ENCODE results near the gene SLC38A8.

The SLC38A8 gene

DNA sequence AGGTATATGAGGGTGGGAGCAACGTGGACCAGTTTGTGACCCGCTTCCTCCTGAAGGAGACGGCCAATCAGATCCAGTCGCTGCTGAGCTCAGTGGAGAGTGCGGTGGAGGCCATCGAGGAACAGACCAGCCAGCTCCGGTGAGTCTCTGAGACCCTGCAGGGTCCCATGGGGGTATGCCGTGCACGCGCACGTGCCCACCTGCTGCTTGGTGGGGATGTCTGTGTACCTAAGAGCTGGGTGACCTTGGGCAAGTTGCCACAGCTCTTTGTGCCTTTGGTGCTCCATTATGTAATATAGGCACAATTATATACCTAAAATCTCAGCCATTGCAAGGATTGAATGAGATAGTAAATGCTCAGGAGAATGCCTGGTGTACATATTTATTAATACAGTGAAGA is 52.1 kb downstream of the SLC38A8 start:
- no peak overlapping the region for H3K4me3 ChIP-seq (ENCODE audit: low read length)
- H3K36me3 ChIP-seq (ENCODE audit: insufficient read depth, low read length), result no peaks in the 10 kb centered on the region
- H3K9me3 ChIP-seq (ENCODE audit: low read length), result peaks cover 3% of the 10 kb centered on the region
- H3K4me1 ChIP-seq (ENCODE audit: insufficient read depth, low read length), result peaks cover 62% of the 10 kb centered on the region
- H3K27me3 ChIP-seq (ENCODE audit: insufficient read depth, low read length), result no peaks in the 10 kb centered on the region
- no peak overlapping the region for H2AFZ ChIP-seq (ENCODE audit: low read depth, low read length)

DNA sequence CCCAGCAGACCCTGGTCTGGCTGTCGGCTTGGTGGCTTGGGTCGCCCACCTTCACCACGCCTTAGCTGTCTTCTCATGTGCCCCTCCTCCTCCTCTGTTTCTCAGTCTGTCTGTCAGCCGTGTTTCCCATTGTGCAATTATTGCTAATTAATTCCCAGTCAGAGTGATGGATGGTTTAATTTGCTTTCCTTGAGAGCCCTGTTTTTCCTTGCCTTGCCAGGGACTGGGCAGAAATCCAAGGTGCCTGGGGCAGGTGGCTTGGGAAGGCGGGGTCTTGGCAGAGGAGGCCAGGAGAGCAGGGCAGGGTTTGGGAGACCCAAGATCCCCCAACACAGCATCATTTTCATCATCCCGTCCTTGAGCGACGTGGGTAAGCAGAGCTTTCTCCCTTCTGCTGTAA is 53.3 kb downstream of the SLC38A8 start:
- no peak overlapping the region for H2AFZ ChIP-seq (ENCODE audit: low read depth, low read length)
- H3K4me1 ChIP-seq (ENCODE audit: insufficient read depth, low read length), result peaks cover 50% of the 10 kb centered on the region
- H3K27me3 ChIP-seq (ENCODE audit: insufficient read depth, low read length), result no peaks in the 10 kb centered on the region
- peaks cover 3% of the 10 kb centered on the region for H3K9me3 ChIP-seq (ENCODE audit: low read length)
- peak overlapping the region; percentile 13 for H3K4me3 ChIP-seq (ENCODE audit: low read length)
- no peaks in the 10 kb centered on the region for H3K36me3 ChIP-seq (ENCODE audit: insufficient read depth, low read length)

DNA sequence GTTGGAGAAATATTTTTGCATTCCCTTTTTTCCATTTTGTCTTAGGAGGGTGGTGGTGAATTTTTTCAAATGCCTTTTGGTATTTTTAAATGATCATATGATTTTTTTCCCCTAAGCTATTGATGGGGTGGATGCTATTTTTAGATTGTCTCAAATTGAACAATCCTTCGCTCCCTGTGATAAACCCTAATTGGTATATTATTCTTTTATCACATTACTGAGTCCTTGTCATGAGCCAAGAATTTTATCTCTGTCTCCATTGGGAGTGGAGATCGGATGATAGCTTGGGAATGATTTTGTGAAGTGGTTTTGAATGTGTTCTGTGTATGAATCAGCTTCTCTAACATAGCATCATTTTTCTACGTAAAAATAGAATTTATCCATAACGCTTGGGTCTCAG is 59.1 kb downstream of the SLC38A8 start:
- Histone ChIP-seq H3K9me3 (ENCODE audit: low read length) (peaks cover 21% of the 10 kb centered on the region), H2AFZ (ENCODE audit: low read depth, low read length) (no peak overlapping the region), H3K4me3 (ENCODE audit: low read length) (no peak overlapping the region), H3K36me3 (ENCODE audit: insufficient read depth, low read length) (peaks cover 3% of the 10 kb centered on the region), H3K27me3 (ENCODE audit: insufficient read depth, low read length) (no peaks in the 10 kb centered on the region), H3K4me1 (ENCODE audit: insufficient read depth, low read length) (no peaks in the 10 kb centered on the region)

DNA sequence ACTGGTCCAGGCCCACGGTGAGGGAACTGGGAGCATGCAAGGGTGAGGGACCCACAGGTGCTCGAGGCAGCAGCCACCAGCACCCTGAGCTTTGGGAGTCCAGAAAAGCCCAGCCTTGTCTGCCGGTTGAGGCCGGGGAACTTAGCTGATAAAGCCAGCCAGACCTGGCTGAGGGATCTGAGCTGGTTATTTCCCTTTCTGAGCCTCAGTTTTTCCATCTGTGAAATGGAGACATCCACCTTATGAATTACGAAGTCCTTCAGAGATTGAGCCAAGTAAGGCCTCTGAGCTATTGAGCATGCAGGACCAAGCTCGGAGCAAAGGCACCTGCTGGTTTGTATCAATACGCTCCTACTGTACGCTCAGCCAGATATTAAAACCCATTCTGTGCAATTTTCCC is 60.8 kb downstream of the SLC38A8 start:
- no peak overlapping the region for H3K4me3 ChIP-seq (ENCODE audit: low read length)
- H3K4me1 ChIP-seq (ENCODE audit: insufficient read depth, low read length), result no peaks in the 10 kb centered on the region
- H2AFZ ChIP-seq (ENCODE audit: low read depth, low read length), result no peak overlapping the region
- peaks cover 31% of the 10 kb centered on the region for H3K9me3 ChIP-seq (ENCODE audit: low read length)
- peaks cover 3% of the 10 kb centered on the region for H3K36me3 ChIP-seq (ENCODE audit: insufficient read depth, low read length)
- H3K27me3 ChIP-seq (ENCODE audit: insufficient read depth, low read length), result no peaks in the 10 kb centered on the region

DNA sequence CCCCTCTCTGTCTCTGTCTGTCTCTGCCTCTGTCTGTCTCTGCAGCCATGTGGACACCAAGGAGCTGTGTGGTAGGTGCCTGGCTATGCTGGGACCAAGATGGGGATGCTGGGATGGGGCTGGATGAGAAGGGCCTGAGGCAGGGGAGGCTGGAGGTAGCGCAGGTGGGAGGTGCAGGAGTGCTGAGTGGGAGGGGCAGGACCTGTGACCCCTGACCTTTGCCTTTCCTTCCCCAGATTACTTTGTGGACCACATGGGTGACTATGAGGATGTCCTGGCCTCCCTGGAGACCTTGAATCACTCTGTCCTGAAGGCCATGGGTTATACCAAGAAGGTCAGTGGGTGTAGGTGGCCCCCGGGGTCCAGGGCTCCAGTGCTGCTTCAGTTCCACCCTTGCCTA is 61.8 kb downstream of the SLC38A8 start:
- Histone ChIP-seq H2AFZ (ENCODE audit: low read depth, low read length) (no peak overlapping the region), H3K4me1 (ENCODE audit: insufficient read depth, low read length) (no peaks in the 10 kb centered on the region), H3K27me3 (ENCODE audit: insufficient read depth, low read length) (no peaks in the 10 kb centered on the region), H3K36me3 (ENCODE audit: insufficient read depth, low read length) (peaks cover 3% of the 10 kb centered on the region), H3K9me3 (ENCODE audit: low read length) (peaks cover 29% of the 10 kb centered on the region), H3K4me3 (ENCODE audit: low read length) (no peak overlapping the region)

DNA sequence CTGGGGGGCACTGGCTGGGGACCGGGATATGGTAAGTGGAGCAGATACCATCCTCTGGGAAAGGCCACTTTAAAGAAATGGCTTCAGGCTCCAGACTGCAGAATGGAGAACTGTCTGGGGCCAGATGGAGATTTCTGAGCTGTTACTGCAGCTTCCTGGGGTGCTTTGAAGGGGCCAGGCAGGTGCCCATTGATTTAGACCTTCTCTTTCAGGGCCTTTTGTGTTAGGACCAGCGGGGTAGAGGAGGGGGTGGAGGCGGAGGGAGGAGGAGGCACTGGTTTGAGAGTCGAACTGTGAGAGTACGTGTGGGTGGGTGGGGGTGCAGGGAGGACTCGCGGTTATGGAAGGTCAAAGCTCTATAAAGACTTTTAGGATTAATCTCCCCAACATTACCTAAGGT is 63.2 kb downstream of the SLC38A8 start:
- no peak overlapping the region for H2AFZ ChIP-seq (ENCODE audit: low read depth, low read length)
- peaks cover 29% of the 10 kb centered on the region for H3K9me3 ChIP-seq (ENCODE audit: low read length)
- peaks cover 3% of the 10 kb centered on the region for H3K36me3 ChIP-seq (ENCODE audit: insufficient read depth, low read length)
- no peaks in the 10 kb centered on the region for H3K4me1 ChIP-seq (ENCODE audit: insufficient read depth, low read length)
- H3K27me3 ChIP-seq (ENCODE audit: insufficient read depth, low read length), result no peaks in the 10 kb centered on the region
- no peak overlapping the region for H3K4me3 ChIP-seq (ENCODE audit: low read length)

DNA sequence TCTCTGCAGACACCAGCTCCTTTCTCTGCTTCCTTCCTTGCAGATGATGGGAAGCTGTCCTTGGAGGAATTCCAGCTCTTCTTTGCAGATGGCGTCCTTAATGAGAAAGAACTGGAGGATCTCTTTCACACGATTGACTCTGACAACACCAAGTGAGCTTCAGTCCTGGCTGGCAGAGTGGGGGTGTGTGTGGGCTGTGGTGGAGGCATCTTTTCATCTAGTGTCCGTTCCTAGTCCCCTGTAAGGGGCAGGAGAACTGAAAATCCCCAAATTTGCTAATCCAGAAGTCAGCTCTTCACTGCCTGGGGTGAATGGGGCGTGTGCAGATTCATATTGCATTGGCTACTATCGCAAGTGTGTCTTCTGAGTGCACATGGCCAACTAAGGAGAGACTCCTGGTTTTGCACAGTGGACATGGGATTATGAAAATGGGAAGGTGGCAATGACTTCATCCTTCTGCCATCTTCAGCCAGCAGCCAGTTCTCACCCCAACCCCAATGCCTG is 64.1 kb downstream of the SLC38A8 start:
- peaks cover 29% of the 10 kb centered on the region for H3K9me3 ChIP-seq (ENCODE audit: low read length)
- peaks cover 3% of the 10 kb centered on the region for H3K36me3 ChIP-seq (ENCODE audit: insufficient read depth, low read length)
- no peaks in the 10 kb centered on the region for H3K4me1 ChIP-seq (ENCODE audit: insufficient read depth, low read length)
- H2AFZ ChIP-seq (ENCODE audit: low read depth, low read length), result no peak overlapping the region
- no peak overlapping the region for H3K4me3 ChIP-seq (ENCODE audit: low read length)
- no peaks in the 10 kb centered on the region for H3K27me3 ChIP-seq (ENCODE audit: insufficient read depth, low read length)

DNA sequence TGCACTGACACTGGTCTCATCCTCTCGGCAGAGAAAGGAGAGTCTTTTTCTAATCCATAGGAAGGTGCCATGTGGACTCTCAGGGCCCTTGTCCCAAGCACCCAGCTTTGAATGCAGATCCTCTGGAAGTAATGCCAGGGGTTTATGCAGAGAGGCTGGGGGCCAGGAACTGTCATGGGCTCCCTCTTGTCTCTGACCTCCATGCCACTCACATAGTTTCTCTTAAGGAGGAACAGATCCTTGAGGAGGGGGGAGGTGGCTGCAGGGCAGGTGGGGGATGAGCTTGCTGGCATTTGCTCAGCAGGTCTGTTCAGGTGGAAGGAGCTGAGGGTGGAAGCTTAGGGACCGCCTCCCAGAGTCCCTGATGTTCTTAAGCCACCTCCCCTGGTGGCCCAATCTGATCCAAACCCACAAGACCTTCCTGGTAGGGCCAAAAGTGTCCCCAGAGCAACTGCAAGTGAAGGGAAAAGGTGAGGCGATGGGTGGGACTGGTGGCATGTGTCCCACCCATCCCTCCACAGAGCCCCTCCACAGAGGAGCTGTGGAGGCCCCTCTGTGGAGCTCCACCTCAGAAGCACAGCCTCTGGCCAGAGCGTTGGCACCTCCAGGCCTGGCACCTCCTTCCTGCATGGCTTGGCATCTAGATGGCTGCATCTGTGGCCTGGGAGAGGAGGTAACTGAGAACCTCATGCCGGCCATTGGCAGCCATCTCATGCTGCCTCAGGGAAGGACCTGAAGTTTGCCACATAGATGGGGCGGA is 65.4 kb downstream of the SLC38A8 start:
- no peak overlapping the region for H3K4me3 ChIP-seq (ENCODE audit: low read length)
- H3K36me3 ChIP-seq (ENCODE audit: insufficient read depth, low read length), result no peaks in the 10 kb centered on the region
- no peaks in the 10 kb centered on the region for H3K27me3 ChIP-seq (ENCODE audit: insufficient read depth, low read length)
- no peaks in the 10 kb centered on the region for H3K4me1 ChIP-seq (ENCODE audit: insufficient read depth, low read length)
- no peak overlapping the region for H2AFZ ChIP-seq (ENCODE audit: low read depth, low read length)
- peaks cover 25% of the 10 kb centered on the region for H3K9me3 ChIP-seq (ENCODE audit: low read length)

DNA sequence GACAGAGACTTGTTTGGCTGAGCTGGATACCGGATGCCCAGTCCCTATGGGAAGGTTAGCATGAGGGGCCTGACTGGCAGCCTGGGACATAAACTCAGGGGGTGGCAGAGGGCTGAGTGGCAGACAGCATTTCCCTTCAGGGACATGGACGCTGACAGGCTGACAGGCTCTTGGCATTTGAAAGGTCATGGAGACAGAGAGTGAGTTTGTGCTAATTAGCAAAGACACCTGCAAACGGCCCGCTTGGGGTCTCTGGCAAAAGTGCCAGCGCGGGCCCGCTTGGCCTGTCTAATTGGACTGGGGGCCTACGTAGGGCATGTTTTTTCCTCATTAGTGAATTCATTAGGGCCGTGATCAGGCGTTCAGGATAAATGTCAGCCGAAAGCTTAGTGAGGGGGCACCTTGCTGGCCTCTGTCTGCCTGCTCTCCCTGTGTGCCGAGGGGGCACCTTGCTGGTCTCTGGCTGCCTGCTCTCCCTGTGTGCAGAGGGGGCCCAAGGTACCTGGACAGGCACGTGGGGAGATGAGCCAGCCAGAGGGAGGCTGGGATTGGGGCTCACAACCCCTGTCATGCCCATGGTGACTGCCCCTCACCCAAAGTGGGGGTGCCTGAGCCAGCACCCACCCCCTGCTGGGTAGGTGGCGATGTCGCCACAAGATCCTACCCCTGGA is 66.9 kb downstream of the SLC38A8 start:
- peaks cover 18% of the 10 kb centered on the region for H3K9me3 ChIP-seq (ENCODE audit: low read length)
- no peaks in the 10 kb centered on the region for H3K4me1 ChIP-seq (ENCODE audit: insufficient read depth, low read length)
- no peak overlapping the region for H3K4me3 ChIP-seq (ENCODE audit: low read length)
- no peaks in the 10 kb centered on the region for H3K36me3 ChIP-seq (ENCODE audit: insufficient read depth, low read length)
- H2AFZ ChIP-seq (ENCODE audit: low read depth, low read length), result no peak overlapping the region
- no peaks in the 10 kb centered on the region for H3K27me3 ChIP-seq (ENCODE audit: insufficient read depth, low read length)

DNA sequence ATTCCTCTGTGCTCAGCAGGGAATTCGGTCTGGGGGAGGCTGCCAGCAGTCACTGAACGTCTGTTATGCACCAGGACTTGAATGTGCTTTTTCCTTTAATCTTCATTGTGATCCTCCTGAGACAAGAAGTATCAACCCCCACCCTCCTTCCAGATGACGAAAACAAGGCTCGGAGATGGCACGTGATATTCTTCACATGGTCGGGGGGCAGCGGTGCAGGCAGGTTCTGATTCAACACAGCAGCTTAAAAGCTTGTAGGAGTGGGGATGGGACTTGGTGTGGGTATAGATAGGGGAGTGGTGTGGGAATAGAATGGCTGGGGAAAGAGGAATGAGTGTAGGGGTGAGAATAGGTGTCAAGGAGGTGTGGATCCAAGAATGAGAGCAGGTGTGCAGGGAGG is 68.1 kb downstream of the SLC38A8 start:
- H3K27me3 ChIP-seq (ENCODE audit: insufficient read depth, low read length), result no peaks in the 10 kb centered on the region
- no peak overlapping the region for H2AFZ ChIP-seq (ENCODE audit: low read depth, low read length)
- H3K4me1 ChIP-seq (ENCODE audit: insufficient read depth, low read length), result peaks cover 4% of the 10 kb centered on the region

DNA sequence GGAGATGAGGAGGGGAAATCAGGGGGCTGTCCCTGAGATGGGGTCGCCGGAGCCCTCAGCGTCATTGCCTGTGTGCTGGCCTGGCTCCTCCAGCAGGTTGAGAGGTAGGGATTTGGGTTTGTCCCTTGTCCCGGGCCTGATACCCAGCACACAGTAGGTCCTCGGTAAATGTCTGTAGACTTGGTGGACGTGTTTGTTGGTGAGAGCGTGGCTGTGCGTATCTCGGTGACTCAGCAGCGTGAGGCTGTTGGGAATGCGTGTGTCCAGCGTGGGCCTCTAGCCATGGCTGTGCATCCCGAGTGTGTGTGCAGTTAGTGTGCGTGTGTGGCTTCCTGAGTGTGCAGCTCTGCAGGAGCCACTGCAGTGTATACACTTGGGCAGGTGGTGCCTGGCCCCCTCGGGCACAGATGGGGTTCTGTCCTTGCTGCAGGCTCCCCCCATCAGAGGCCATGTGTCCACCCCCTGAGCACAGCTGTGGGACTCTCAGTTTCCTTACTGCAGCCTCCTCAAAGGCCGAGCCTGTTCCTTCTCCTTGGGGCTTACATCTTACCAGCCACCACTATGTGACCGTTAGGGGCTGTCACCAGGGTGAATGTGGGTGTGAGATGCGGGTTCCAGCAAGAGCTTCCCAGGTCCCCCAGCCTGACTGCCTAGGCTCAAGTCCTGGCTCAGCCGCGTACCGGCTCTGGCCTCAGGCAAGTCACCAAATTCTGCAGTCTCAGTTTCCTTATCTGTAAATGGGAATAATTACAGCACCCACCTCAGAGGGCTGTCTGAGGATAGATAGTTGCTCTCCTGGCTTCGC is 68.8 kb downstream of the SLC38A8 start:
- H3K27me3 ChIP-seq (ENCODE audit: insufficient read depth, low read length), result no peaks in the 10 kb centered on the region
- H3K36me3 ChIP-seq (ENCODE audit: insufficient read depth, low read length), result no peaks in the 10 kb centered on the region
- no peak overlapping the region for H3K4me3 ChIP-seq (ENCODE audit: low read length)
- H3K9me3 ChIP-seq (ENCODE audit: low read length), result peaks cover 14% of the 10 kb centered on the region
- no peak overlapping the region for H2AFZ ChIP-seq (ENCODE audit: low read depth, low read length)
- H3K4me1 ChIP-seq (ENCODE audit: insufficient read depth, low read length), result peaks cover 8% of the 10 kb centered on the region

More for the DNA sequence above, 68.1 kb downstream of the SLC38A8 start:
- Histone ChIP-seq H3K9me3 (ENCODE audit: low read length) (peaks cover 18% of the 10 kb centered on the region), H3K36me3 (ENCODE audit: insufficient read depth, low read length) (no peaks in the 10 kb centered on the region), H3K4me3 (ENCODE audit: low read length) (no peak overlapping the region)

DNA sequence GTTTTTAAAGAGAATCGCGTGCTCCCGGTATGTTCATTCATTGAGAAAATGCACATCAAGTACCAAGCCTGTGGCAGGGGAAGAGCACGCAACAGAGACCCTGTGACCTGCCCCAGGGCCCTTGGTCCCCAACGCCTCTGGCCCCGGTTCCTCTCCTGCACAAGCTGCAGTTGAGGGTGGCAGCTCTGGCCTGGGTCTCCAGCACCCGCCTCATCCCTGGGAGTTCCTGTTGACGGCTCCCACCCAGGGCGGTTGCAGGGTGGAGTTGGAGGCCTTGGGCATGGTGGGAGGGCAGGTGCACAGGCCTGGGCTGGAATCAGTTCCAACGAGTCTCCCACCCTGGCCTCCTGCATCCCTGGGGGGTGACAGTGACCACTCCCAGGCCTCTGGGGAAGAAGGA is 69.5 kb downstream of the SLC38A8 start:
- no peak overlapping the region for H3K4me3 ChIP-seq (ENCODE audit: low read length)
- no peak overlapping the region for H2AFZ ChIP-seq (ENCODE audit: low read depth, low read length)
- H3K4me1 ChIP-seq (ENCODE audit: insufficient read depth, low read length), result peaks cover 8% of the 10 kb centered on the region
- H3K27me3 ChIP-seq (ENCODE audit: insufficient read depth, low read length), result no peaks in the 10 kb centered on the region
- peaks cover 7% of the 10 kb centered on the region for H3K9me3 ChIP-seq (ENCODE audit: low read length)
- no peaks in the 10 kb centered on the region for H3K36me3 ChIP-seq (ENCODE audit: insufficient read depth, low read length)
